Measurements from ENCODE around the gene APLP2. TPM values are rescaled to one million over a fixed set of nuclear protein-coding genes. Genes with fewer than 3 reads are reported as not detected.

APLP2 gene
- total and polyA plus RNA-seq, 2 of the 13 experiments (the other 11 are each of a cell fraction or from before 2014, with no cell fraction given): 315 to 594 TPM

DNA sequence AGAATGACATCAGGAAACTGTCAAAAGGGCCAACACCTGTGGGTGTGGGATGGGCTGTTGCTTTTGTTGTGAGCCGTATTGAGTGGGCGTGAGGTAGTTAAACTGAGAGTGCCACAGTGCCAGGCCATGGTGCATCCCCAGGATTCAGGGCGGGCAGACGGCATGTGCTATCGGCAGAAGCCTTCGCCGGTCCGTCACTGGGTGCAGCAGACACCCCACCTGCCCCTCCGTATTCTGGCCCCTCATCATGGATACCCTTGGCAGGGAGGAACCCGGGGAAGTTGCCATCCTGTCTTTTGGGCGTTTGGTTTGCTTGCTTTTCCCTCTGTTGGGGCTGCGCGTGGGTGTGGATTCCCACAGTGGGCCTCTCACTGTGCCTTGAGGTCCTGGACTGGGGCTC lies 117.4 kb downstream of the APLP2 start:
- ATAC-seq: no peak
- TF ChIP-seq EZH2 (conservative IDR thresholded peaks at IDR 0.05; ENCODE audit: low read depth, low read length): no peak
- no peak for TF ChIP-seq GABPB1 (CRISPR knock-in tag; IDR thresholded peaks at IDR 0.05)
- no peak for TF ChIP-seq PCBP2 (optimal IDR thresholded peaks at IDR 0.05; ENCODE audit: low read depth, low read length, poor library complexity, severe bottlenecking)
- no peak for TF ChIP-seq HNRNPUL1 (IDR thresholded peaks at IDR 0.05; ENCODE audit: low read depth, low read length)
- TF ChIP-seq ZNF20 (CRISPR knock-in tag; IDR thresholded peaks at IDR 0.05): no peak
- TF ChIP-seq, protein P1, sequence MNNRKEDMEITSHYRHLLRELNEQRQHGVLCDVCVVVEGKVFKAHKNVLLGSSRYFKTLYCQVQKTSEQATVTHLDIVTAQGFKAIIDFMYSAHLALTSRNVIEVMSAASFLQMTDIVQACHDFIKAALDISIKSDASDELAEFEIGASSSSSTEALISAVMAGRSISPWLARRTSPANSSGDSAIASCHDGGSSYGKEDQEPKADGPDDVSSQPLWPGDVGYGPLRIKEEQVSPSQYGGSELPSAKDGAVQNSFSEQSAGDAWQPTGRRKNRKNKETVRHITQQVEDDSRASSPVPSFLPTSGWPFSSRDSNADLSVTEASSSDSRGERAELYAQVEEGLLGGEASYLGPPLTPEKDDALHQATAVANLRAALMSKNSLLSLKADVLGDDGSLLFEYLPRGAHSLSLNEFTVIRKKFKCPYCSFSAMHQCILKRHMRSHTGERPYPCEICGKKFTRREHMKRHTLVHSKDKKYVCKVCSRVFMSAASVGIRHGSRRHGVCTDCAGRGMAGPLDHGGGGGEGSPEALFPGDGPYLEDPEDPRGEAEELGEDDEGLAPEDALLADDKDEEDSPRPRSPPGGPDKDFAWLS (CRISPR knock-in tag; IDR thresholded peaks at IDR 0.05; ENCODE audit: borderline replicate concordance): no peak
- TF ChIP-seq, protein P2, sequence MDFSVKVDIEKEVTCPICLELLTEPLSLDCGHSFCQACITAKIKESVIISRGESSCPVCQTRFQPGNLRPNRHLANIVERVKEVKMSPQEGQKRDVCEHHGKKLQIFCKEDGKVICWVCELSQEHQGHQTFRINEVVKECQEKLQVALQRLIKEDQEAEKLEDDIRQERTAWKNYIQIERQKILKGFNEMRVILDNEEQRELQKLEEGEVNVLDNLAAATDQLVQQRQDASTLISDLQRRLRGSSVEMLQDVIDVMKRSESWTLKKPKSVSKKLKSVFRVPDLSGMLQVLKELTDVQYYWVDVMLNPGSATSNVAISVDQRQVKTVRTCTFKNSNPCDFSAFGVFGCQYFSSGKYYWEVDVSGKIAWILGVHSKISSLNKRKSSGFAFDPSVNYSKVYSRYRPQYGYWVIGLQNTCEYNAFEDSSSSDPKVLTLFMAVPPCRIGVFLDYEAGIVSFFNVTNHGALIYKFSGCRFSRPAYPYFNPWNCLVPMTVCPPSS (IDR thresholded peaks at IDR 0.05): no peak
- TF ChIP-seq MATR3 (CRISPR knock-in tag; IDR thresholded peaks at IDR 0.05): no peak
- TF ChIP-seq YEATS4 (CRISPR knock-in tag; IDR thresholded peaks at IDR 0.05; ENCODE audit: borderline replicate concordance): no peak
- no peak for TF ChIP-seq SKI (IDR thresholded peaks at IDR 0.05; ENCODE audit: partially characterized antibody)
- no peak for TF ChIP-seq MBNL3 (CRISPR knock-in tag; conservative IDR thresholded peaks at IDR 0.05)
- no peak for TF ChIP-seq ZNF234 (CRISPR knock-in tag; conservative IDR thresholded peaks at IDR 0.05)
- TF ChIP-seq ZNF749 (CRISPR knock-in tag; IDR thresholded peaks at IDR 0.05; ENCODE audit: borderline replicate concordance): no peak
- TF ChIP-seq BRD4 (CRISPR knock-in tag; IDR thresholded peaks at IDR 0.05): no peak
- no peak for TF ChIP-seq ZMAT3 (CRISPR knock-in tag; conservative IDR thresholded peaks at IDR 0.05)
- Histone ChIP-seq H3K9me3 (ENCODE audit: low read length) (no peaks in the 10 kb centered on the region), H3K4me3 (replicated peaks in 1 of 3; ENCODE audit: insufficient read depth in 1 of 3, low read depth in 2 of 3, low read length in 3 of 3) (no peak overlapping the region), H3K27me3 (ENCODE audit: control insufficient read depth in 1 of 2, insufficient read depth in 2 of 2, low read length in 2 of 2) (no peaks in the 10 kb centered on the region), H3K79me2 (ENCODE audit: insufficient read depth, low read length) (no peaks in the 10 kb centered on the region), H4K20me1 (ENCODE audit: insufficient read depth, low read length) (no peaks in the 10 kb centered on the region), H3K9ac (ENCODE audit: insufficient read depth, low read depth, low read length) (no peak overlapping the region), H3K27ac (ENCODE audit: extremely low read length, insufficient read depth, low read length) (no peak overlapping the region), H3K4me1 (ENCODE audit: insufficient read depth, low read length) (peaks cover 37% of the 10 kb centered on the region), H2AFZ (ENCODE audit: low read length) (no peak overlapping the region), H3K36me3 (replicated peaks in 1 of 2; ENCODE audit: control insufficient read depth in 1 of 2, insufficient read depth in 2 of 2, low read length in 2 of 2) (no peaks in the 10 kb centered on the region), H3K4me2 (ENCODE audit: low read depth, low read length) (no peak overlapping the region)
- 97% methylated on average over 13 of the region's 13 CpGs for WGBS (ENCODE audit: low lambda C conversion rate)
- intact Hi-C loops (cut with micrococcal nuclease; ENCODE audit: unreplicated experiment): no loop called here
- CTCF ChIA-PET (ENCODE audit: low intra/inter-chr PET ratio, low total read pairs): no interaction called here
- in situ Hi-C loops (cut with HindIII; ENCODE audit: extremely low pct_ligation_motif_present, low pct_unique_long_range_greater_than_20kb): no loop called here
- BruUV-seq (replicated peaks): no TSS peak
- FAIRE-seq: no peak
- POLR2A ChIA-PET: no interaction called here
- no peak for DNase-seq (ENCODE audit: low spot score)

All from HepG2 (cell line).